Muscle layer of colon (tissue), 2 donors: Measurements from ENCODE around the gene TLE1.
"Not testable (repeated sequence)": the region's sequence is repeated elsewhere in the genome, so short reads cannot be mapped to it uniquely, and the experiment has no call there.

ENCODE experiments used
- H3K27ac ChIP-seq: one replicate; pipeline ENCODE4 v1.7.0; 2013; ENCODE audit warnings: low read depth, mild to moderate bottlenecking, low read length, moderate library complexity
- H3K27me3 ChIP-seq, 2 donors: one replicate each; pipeline ENCODE4 v1.7.0; 2013; ENCODE audit warnings: low read length in 2 of 2, mild to moderate bottlenecking in 2 of 2; ENCODE audit not compliant: insufficient read depth in 2 of 2, control insufficient read depth in 1 of 2
- H3K36me3 ChIP-seq: one replicate; pipeline ENCODE4 v1.7.0; 2013; ENCODE audit warnings: mild to moderate bottlenecking, low read length; ENCODE audit not compliant: insufficient read depth
- H3K4me1 ChIP-seq: one replicate; pipeline ENCODE4 v1.7.0; 2013; ENCODE audit warnings: mild to moderate bottlenecking, low read length; ENCODE audit not compliant: insufficient read depth
- H3K4me3 ChIP-seq, 2 donors: one replicate each; pipeline ENCODE4 v1.7.0; 2013; ENCODE audit warnings: low read length in 2 of 2, low read depth in 1 of 2, mild to moderate bottlenecking in 1 of 2, moderate library complexity in 1 of 2
- H3K9ac ChIP-seq: one replicate; pipeline ENCODE4 v1.7.0; 2013; ENCODE audit warnings: low read length
- H3K9me3 ChIP-seq: one replicate; pipeline ENCODE4 v1.7.0; 2013; ENCODE audit warnings: mild to moderate bottlenecking, low read length
- donor health status: abdominal sarcoma.
- donor health status: Adenocarcinoma of cecum.

The TLE1 gene

DNA sequence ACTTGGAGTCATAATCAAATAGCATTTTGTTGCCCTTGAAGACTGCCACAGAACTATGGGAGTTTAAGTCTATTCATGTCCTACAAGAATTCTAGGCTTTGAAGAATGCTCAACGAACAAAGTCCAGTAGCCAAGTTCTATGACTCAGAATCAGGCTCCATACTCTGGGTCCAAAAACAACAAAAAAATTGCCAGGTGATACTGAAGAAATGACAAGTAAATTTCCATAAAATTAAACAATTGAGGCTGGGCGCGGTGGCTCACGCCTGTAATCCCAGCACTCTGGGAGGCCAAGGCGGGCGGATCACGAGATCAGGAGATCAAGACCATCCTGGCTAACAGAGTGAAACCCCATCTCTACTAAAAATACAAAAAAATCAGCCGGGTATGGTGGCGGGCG, 94.1 kb downstream of the TLE1 start:
- H3K4me1 ChIP-seq = peaks cover 21% of the 10 kb centered on the region
- not testable (repeated sequence) for H3K27ac ChIP-seq, H3K27me3 ChIP-seq, H3K9ac ChIP-seq, H3K4me3 ChIP-seq, H3K9me3 ChIP-seq
- peaks cover 21% of the 10 kb centered on the region for H3K36me3 ChIP-seq

DNA sequence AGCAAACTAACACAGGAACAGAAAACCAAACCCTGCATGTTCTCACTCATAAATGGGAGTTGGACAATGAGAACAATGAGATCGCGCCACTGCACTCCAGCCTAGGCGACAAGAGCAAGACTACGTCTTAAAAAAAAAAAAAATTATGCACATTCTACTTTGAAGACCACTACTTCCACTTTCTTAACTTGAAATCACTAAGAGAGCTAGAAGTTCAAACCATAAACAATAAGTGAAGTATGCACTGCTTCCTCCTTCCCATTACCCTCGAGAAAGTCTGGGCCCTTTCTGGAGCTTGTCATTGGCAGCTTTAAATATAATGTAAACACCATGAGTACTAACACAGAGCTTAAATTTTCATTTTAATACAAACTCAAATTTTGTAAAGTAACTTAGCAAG, 94.9 kb downstream of the TLE1 start:
- Histone ChIP-seq H3K4me1 (peaks cover 12% of the 10 kb centered on the region), H3K4me3 (no peak overlapping the region), H3K9me3 (no peaks in the 10 kb centered on the region), H3K27ac (no peak overlapping the region), H3K27me3 (no peaks in the 10 kb centered on the region), H3K9ac (no peak overlapping the region), H3K36me3 (peaks cover 29% of the 10 kb centered on the region)

- Histone ChIP-seq H3K27ac (no peak overlapping the region), H3K27me3 (no peaks in the 10 kb centered on the region), H3K9me3 (no peaks in the 10 kb centered on the region), H3K4me1 (peaks cover 21% of the 10 kb centered on the region), H3K36me3 (peaks cover 37% of the 10 kb centered on the region), H3K9ac (no peak overlapping the region), H3K4me3 (no peak overlapping the region)
Observed at GRCh38 chr9:81592887-81593266, 96.5 kb downstream of the TLE1 start.

DNA sequence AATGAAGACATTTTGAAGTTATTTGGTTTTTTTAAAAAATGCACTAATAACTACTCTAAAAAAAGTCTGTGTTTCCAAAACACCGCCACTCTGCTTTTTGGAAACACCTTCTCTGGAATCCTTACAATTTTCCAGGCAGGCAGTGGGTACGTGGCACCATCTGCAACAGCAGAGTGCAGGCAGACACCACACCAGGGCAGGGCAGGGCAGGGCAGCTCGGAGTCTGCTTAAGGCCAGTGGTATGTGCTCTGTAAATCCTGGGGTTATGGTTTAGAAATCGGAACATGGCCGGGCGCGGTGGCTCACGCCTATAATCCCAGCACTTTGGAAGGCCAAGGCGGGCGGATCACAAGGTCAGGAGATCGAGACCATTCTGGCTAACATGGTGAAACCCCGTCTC, 97.6 kb downstream of the TLE1 start:
- H3K27ac ChIP-seq = no peak overlapping the region
- H3K9me3 ChIP-seq = no peaks in the 10 kb centered on the region
- no peaks in the 10 kb centered on the region for H3K27me3 ChIP-seq
- no peak overlapping the region for H3K9ac ChIP-seq
- H3K4me3 ChIP-seq = no peak overlapping the region
- peaks cover 37% of the 10 kb centered on the region for H3K36me3 ChIP-seq
- peaks cover 26% of the 10 kb centered on the region for H3K4me1 ChIP-seq

GRCh38 chr9:81590688-81591087, 98.7 kb downstream of the TLE1 start:
- H3K27ac ChIP-seq = no peak overlapping the region
- peaks cover 34% of the 10 kb centered on the region for H3K36me3 ChIP-seq
- H3K4me1 ChIP-seq = peaks cover 26% of the 10 kb centered on the region
- no peaks in the 10 kb centered on the region for H3K9me3 ChIP-seq
- no peak overlapping the region for H3K9ac ChIP-seq
- H3K27me3 ChIP-seq = no peaks in the 10 kb centered on the region
- H3K4me3 ChIP-seq = no peak overlapping the region

DNA sequence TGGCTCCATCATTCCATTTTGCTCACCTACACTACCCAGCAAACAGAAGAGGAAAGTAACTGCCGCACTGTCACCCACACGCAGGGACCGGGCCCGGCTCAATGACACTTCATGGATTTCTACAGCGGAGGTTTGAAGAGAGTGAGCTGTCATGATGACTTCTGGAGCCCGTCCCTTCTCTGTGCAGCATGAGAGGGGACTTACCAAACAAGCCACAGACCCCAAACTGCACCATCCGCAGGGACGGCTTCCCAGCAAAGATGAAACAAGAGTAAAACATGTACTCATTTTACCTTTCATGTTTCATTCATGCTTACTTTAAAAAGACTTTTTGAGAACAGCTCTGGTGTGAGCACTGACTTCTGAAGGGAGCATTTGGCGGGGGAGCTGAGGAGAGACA, 99.5 kb downstream of the TLE1 start:
- Histone ChIP-seq H3K9me3 (no peaks in the 10 kb centered on the region), H3K27ac (no peak overlapping the region), H3K36me3 (peaks cover 34% of the 10 kb centered on the region), H3K4me3 (no peak overlapping the region), H3K9ac (no peak overlapping the region), H3K4me1 (peaks cover 23% of the 10 kb centered on the region), H3K27me3 (no peaks in the 10 kb centered on the region)

DNA sequence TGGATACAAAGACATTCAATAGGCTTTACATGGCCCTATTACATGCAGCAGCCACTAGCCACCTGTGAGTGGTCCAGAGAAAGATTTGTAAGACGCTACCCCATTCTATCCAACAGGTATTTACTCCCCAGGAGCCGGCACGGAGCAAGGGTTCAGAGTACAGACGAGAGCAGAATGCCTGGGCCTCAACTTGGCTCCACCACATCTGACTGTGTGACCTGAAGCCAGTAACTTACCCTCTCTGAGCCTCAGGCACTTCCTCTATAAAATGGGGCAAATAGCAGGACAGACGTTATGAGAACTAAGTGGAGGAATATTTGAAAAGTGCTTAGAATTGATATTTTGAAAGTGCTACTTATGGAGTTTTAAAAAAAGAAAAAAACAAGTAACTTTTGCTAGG, 100.0 kb downstream of the TLE1 start:
- Histone ChIP-seq H3K27me3 (no peaks in the 10 kb centered on the region), H3K4me1 (peaks cover 19% of the 10 kb centered on the region), H3K9ac (no peak overlapping the region), H3K27ac (no peak overlapping the region), H3K4me3 (no peak overlapping the region), H3K36me3 (peaks cover 36% of the 10 kb centered on the region), H3K9me3 (no peaks in the 10 kb centered on the region)

DNA sequence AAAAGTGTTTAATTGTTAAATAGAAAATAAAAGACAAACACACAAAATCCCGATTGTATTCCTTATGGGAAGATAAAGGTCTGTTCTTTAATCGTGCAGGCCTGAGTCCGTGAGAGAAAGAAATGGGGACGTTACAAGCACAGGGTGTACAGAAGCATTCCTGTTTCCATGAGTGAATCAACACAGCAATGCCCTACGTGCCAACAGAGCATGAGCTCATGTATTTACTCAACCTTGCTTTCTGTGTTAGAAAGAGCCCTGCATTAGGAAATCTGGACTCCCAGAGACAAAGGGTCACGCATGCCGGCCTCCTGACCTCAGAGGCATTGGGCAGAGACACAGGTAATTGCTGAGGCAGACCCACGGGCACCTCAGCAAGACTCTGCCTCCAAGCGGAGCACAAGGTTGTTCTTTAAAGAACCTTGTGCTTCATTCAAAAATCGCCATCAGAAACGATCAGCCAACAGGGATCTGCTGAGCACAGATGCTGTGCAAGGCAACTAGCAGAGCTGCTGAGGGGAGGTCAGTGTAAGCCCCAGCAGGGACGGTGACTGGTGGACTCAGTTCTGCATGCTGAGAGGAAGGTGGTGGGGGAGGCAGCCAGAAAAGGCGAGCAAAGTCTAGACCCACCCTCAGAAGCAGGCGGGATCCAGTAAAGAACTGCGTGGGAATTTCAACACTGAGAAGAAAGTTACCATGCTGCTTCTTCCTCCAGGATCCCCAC, 101.0 kb downstream of the TLE1 start:
- peaks cover 44% of the 10 kb centered on the region for H3K36me3 ChIP-seq

GRCh38 chr9:81586786-81587185, 102.6 kb downstream of the TLE1 start:
- Histone ChIP-seq H3K9ac (no peak overlapping the region), H3K9me3 (no peaks in the 10 kb centered on the region), H3K36me3 (peaks cover 34% of the 10 kb centered on the region), H3K27ac (no peak overlapping the region), H3K27me3 (no peaks in the 10 kb centered on the region), H3K4me1 (peaks cover 19% of the 10 kb centered on the region), H3K4me3 (no peak overlapping the region)

More for the DNA sequence above, 101.0 kb downstream of the TLE1 start:
- Histone ChIP-seq H3K4me3 (peak overlapping the region in 1 of 2 donors; percentile 24), H3K4me1 (peaks cover 19% of the 10 kb centered on the region), H3K9me3 (no peaks in the 10 kb centered on the region), H3K27ac (peak overlapping the region; percentile 79), H3K27me3 (no peaks in the 10 kb centered on the region), H3K9ac (peak overlapping the region; percentile 11)

GRCh38 chr9:81585191-81585763, 104.1 kb downstream of the TLE1 start:
- Histone ChIP-seq H3K27me3 (no peaks in the 10 kb centered on the region), H3K27ac (no peak overlapping the region), H3K36me3 (peaks cover 25% of the 10 kb centered on the region), H3K9ac (no peak overlapping the region), H3K4me1 (peaks cover 19% of the 10 kb centered on the region), H3K4me3 (no peak overlapping the region), H3K9me3 (no peaks in the 10 kb centered on the region)

DNA sequence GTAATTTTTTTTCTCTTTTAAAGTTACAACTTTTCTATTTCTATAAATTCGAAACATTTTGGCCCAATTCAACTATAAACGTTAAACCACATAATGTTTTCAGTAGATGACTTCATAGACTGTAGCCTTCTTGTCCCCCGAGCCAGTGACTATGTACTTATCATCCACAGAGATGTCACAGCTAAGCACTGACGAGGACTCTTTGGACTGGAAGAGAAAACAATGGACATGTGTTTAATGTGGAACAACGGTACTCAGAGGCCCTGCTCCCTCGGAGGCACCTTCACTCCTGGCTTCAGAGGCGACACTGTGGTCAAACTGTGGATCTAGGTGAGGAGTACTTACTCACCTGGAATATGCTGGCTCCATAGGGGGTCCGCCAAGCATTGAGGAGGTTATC, 105.2 kb downstream of the TLE1 start:
- Histone ChIP-seq H3K4me3 (no peak overlapping the region), H3K9me3 (no peaks in the 10 kb centered on the region), H3K27ac (no peak overlapping the region), H3K4me1 (peaks cover 16% of the 10 kb centered on the region), H3K27me3 (no peaks in the 10 kb centered on the region), H3K36me3 (peaks cover 14% of the 10 kb centered on the region), H3K9ac (no peak overlapping the region)

GRCh38 chr9:81581986-81582385, 107.4 kb downstream of the TLE1 start:
- H3K27ac ChIP-seq = no peak overlapping the region
- H3K9ac ChIP-seq = no peak overlapping the region
- peaks cover 9% of the 10 kb centered on the region for H3K36me3 ChIP-seq

More at GRCh38 chr9:81581986-81582385, 107.4 kb downstream of the TLE1 start:
- Histone ChIP-seq H3K4me3 (no peak overlapping the region), H3K4me1 (no peaks in the 10 kb centered on the region), H3K9me3 (no peaks in the 10 kb centered on the region), H3K27me3 (no peaks in the 10 kb centered on the region)
